ENCODE results near the gene CCDC92.
"Not testable (repeated sequence)": the region's sequence is repeated elsewhere in the genome, so short reads cannot be mapped to it uniquely, and the experiment has no call there.

The CCDC92 gene

DNA sequence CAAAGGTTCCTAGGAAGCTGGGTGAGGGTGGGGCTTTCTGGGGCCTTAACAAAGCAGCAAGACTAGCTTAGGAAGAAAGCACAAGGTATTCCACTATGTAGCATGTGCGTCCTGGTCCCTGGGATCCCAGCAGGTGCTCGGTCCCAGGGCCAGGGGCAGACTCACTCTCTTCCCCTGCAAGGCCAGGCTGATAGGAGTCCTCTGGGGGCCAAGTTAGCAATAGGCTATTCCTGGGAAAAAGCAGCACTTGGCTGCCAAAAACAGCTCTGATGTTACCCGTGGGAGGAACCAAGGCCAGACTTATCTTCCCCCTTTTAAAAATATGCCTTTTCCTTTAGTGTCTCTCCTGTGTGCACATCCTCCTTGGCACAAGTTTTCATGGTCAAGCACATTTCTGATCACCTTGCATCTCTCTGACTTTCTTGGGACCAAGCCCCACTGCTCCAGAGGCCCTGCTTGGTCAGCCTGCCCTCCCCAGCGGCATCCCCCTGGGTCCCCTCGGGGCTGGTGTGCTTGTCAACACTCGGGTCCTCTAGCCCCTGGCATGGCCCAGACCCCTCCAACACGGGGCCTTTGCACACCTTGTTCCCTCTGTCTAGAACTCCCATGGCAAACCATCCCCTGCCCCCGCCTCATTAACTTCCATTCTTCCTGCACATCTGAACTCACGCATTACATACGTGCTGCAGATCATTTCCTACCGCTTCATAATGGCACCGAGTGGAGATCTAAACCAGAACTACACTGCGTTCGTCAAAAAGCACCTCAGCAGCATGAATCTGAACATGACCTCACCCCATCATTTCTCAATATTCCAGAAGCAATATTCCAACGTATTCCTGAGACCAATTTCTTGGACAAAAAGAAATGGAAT is 21.9 kb downstream of the CCDC92 start:
- DNase-seq (ENCODE audit: low read depth in 1 of 2, low spot score in 1 of 2), result no peak

- DNase-seq (ENCODE audit: low read depth in 1 of 2, low spot score in 1 of 2), result no peak
Measured at GRCh38 chr12:123949770-123950165, 22.9 kb downstream of the CCDC92 start.

GRCh38 chr12:123948796-123949769 is 23.5 kb downstream of the CCDC92 start:
- DNase-seq (ENCODE audit: low read depth in 1 of 2, low spot score in 1 of 2), result no peak

DNA sequence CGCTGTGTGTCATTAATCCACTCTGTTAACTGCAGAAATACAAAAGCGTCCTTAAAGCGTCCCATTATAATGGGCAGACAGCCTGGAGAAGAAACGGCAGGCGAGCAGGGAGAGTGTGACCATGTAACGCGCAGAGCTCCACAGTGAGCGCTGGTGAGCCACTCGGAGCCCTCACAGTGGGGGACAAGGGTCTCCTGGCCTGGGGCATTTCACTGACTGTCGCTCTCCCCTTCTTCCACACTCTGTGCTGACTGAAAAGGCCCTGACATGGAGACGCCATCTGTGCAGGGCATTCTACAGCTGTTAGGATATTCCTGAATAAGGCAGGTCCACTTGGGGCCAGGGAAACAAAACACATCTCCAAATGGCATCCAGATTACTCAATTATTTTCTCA is 24.2 kb downstream of the CCDC92 start:
- no peak for DNase-seq (ENCODE audit: low read depth in 1 of 2, low spot score in 1 of 2)

GRCh38 chr12:123947531-123947930 is 25.1 kb downstream of the CCDC92 start:
- not testable (repeated sequence) for DNase-seq (ENCODE audit: low read depth in 1 of 2, low spot score in 1 of 2)

DNA sequence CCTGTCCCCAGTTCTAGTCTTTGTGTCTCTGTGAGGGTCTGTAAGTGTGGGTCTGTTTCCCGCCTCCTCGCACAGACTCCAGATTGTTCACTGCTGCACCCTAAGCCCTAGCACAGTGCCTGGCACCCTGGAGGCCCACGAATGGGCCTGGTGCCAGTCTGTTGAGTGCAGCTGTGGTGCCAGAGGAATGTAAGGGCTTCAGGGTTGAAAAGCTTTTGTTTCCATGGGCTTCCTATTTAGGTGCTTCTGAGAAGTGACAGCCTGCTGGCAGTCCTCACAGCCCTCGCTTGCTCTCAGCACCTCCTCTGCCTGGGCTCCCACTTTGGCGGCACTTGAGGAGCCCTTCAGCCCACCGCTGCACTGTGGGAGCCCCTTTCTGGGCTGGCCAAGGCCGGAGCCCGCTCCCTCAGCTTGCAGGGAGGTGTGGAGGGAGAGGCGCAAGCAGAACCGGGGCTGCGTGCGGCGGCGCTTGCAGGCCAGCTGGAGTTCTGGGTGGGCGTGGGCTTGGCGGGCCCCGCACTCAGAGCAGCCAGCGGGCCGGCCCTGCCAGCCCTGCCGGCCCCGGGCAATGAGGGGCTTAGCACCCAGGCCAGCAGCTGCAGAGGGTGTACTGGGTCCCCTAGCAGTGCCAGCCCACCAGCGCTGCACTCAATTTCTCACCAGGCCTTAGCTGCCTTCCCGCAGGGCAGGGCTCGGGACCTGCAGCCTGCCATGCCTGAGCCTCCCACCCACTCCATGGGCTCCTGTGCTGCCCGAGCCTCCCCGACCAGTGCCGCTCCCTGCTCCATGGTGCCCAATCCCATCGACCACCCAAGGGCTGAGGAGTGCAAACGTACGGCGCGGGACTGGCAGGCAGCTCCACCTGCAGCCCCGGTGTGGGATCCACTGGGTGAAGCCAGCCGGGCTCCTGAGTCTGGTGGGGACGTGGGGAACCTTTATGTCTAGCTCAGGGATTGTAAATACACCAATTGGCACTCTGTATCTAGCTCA is 25.8 kb downstream of the CCDC92 start:
- DNase-seq (ENCODE audit: low read depth in 1 of 2, low spot score in 1 of 2), result not testable (repeated sequence)

- DNase-seq (ENCODE audit: low read depth in 1 of 2, low spot score in 1 of 2), result no peak
Measured at GRCh38 chr12:123946152-123946515, 26.5 kb downstream of the CCDC92 start.

DNA sequence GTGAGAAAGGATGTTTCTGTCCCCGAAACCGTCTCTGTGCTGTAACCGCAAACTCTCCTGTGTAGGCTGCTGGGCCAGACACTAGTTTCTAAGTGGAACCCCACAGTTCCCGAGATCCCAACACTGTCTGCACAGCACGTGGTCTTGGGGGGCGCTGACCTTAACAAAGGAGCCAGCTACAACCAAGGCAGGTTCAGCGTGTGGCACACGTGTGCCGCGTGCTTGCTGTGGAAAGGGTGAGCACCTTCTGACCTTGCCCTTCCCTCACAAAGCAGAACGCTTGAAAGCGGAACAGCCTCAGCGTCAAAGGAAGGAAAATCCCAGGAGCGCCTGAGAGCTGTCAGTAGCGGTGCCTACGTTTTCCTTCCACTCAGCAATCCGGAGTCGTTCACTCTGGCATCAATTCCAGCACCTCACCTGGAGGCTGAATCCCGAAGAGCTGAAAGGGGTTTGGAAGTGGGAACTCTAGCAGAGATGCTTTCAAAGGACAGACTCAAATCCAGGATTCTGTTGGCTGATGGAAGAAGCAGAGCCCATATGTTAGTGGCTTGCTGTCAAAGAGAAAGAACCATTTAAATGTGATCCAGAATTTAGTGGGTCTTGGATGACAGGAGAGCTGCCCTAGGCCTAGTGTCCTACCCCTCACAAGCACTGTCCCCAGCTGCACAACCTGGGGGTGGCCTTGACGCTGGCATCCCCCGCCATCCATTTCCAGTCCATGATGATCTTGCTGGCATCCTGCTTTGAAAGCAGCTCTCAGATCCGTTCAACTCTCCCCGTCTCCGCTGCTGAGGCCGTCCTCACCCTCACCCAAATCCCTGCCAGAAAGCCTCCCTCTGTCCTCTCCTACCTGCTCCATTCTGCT is 27.1 kb downstream of the CCDC92 start:
- DNase-seq (ENCODE audit: low read depth in 1 of 2, low spot score in 1 of 2), result no peak

DNA sequence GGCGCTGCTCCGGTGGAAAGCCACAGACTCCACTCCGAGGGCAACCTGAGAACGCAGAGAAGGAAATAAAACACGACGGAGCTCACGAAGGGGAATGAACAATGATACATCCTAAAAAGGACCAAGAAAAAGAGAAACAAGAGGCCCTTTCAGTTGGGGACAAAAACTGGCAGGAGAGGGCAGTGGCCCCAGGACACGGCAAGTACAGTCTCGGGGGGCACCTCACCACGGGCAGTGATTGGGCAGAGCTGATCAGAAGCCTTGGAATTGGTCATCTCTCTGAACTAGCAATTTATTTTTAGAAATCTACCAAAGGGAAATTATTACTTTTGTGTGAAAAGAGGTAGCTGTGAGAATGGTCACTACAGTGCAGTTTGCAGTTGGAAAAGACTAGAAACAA is 27.9 kb downstream of the CCDC92 start:
- DNase-seq (ENCODE audit: low read depth in 1 of 2, low spot score in 1 of 2), result no peak

- no peak for DNase-seq (ENCODE audit: low read depth in 1 of 2, low spot score in 1 of 2)
Measured at GRCh38 chr12:123943816-123944215, 28.8 kb downstream of the CCDC92 start.

- no peak for DNase-seq (ENCODE audit: low read depth in 1 of 2, low spot score in 1 of 2)
Measured at GRCh38 chr12:123942911-123943648, 29.6 kb downstream of the CCDC92 start.

DNA sequence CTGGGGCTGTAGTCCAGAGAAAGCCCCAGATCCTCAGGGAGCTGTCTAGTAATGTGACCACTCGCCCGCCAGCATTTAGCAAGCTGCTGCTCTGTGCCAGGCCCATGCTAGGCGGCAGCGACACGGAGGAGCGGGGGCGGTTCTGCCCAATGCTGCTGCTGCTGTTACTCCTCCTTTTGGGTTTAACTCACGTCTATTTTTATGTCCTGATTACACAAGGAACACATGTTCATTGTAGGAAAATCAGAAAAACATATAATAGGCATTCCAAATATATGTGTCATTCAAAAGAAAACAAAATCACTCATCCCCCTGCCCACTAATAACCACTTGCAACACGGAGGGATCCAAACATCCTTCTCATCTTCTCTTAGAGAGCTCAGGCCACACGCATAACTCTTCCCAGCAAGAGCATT is 30.4 kb downstream of the CCDC92 start:
- no peak for DNase-seq (ENCODE audit: low read depth in 1 of 2, low spot score in 1 of 2)

DNA sequence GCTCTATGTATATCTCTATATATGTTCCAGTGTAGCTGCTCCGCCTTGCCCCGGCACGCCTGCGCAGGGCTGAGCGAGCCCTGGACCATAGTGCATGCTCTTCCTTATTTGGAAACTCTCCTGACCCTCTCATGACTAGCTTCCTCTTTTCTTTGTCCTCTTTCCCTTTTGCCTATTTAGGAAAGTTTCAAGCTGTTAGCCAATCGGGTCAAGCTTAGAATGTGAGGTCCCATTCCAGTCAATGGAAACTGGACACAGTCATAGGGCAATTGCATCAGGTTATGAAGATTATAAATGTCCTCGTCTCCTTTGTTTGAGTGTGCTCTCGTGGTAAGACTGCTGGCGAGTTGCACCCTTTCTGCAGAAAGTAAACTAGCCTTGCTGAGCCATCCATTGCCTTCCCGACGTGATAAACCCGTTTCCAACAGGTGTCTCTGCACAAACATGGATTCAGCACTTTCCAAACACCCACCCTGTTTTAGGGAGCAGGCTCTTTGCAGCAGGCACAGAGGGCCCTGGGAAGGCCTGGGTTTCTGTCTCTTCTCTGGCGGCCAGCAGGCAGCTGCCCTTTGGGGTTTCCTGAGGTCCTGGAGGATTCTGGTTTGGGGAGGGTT is 30.9 kb downstream of the CCDC92 start:
- no peak for DNase-seq (ENCODE audit: low read depth in 1 of 2, low spot score in 1 of 2)

- no peak for DNase-seq (ENCODE audit: low read depth in 1 of 2, low spot score in 1 of 2)
Measured at GRCh38 chr12:123941000-123941399, 31.6 kb downstream of the CCDC92 start.

- DNase-seq (ENCODE audit: low read depth in 1 of 2, low spot score in 1 of 2), result no peak
Measured at GRCh38 chr12:123940627-123940966, 32.0 kb downstream of the CCDC92 start.

GRCh38 chr12:123939716-123940626 is 32.7 kb downstream of the CCDC92 start:
- no peak for DNase-seq (ENCODE audit: low read depth in 1 of 2, low spot score in 1 of 2)

DNA sequence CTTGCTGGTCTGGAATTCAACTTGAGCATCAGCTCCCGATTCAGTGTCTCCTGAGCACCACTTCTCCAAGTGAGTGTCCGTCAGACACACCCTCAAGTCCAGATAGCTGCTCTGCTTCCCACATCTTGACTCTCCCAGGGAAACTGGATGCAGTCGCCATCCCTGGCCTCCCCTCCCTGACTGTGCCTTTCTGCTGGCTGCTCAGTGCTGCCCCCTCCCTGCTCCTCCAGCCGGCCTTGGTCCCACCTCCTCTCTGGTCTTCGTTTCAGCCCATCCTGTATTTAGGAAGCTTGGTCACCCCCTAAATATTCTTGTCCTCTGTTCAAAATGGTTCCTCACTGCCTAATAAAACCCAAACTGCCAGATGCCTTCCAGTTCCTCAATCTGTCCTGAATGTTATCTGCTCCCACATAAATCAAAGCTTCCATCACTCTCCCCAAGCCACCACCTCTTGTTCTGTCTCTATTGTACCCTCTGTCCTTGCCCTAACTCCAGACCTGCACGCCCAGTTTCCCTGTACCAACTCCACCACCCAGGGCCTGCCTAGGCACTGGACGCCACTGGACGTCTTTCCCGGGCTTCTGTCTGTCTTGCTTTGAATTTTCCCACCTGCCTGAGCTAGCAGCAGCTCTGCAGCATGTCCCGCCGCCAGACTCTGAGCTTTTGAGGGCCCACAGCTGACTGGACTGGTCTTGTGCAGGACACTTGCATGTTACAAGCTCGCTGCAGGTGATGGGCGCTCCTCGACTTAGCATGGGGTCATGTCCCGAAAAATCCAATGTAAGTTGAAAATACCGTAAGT is 33.8 kb downstream of the CCDC92 start:
- no peak for DNase-seq (ENCODE audit: low read depth in 1 of 2, low spot score in 1 of 2)
